K562 (cell line): Measurements from ENCODE around the gene MVD. TPM values are rescaled to one million over a fixed set of nuclear protein-coding genes. Genes with fewer than 3 reads are reported as not detected.

Experiments
- CBFA2T2 ChIP-seq: fragments of 450-650 bp; conservative IDR thresholded peaks from 2 replicates; pipeline ENCODE4 v1.6.1; 2017; ENCODE audit warnings: mild to moderate bottlenecking
- CLOCK ChIP-seq: fragments of 250-450 bp; sonication (Bioruptor Pico); IDR thresholded peaks from 2 replicates; pipeline ENCODE4 v1.4.0; 2020; ENCODE audit warnings: mild to moderate bottlenecking, moderate library complexity, borderline replicate concordance
- ERF ChIP-seq: fragments of 450-650 bp; formaldehyde crosslinking; IDR thresholded peaks from 2 replicates; pipeline ENCODE4 v1.4.0; 2020; ENCODE audit warnings: mild to moderate bottlenecking, mixed read lengths
- FOXJ2 ChIP-seq: fragments of 200-800 bp; sonication (Bioruptor generic); IDR thresholded peaks from 2 replicates; pipeline ENCODE4 v1.6.1; 2016; ENCODE audit warnings: missing genetic modification characterization, missing compliant biosample characterization
- FOXK1 ChIP-seq: sonication (generic); formaldehyde crosslinking; IDR thresholded peaks from 2 replicates; pipeline ENCODE4 v1.8.0; 2022; ENCODE audit warnings: missing genetic modification reagents, mild to moderate bottlenecking, borderline replicate concordance
- HDAC8 ChIP-seq: fragments of 450-650 bp; IDR thresholded peaks from 2 replicates; pipeline ENCODE4 v1.6.1; 2016; ENCODE audit warnings: mild to moderate bottlenecking, missing genetic modification characterization, moderate library complexity, missing compliant biosample characterization
- IRF1 ChIP-seq: sonication (generic); formaldehyde crosslinking; IDR thresholded peaks from 2 replicates; pipeline ENCODE4 v1.8.0; 2022; ENCODE audit warnings: missing genetic modification reagents, mild to moderate bottlenecking, borderline replicate concordance
- MCM2 ChIP-seq: fragments of 450-650 bp; IDR thresholded peaks from 2 replicates; pipeline ENCODE4 v1.6.1; 2017; ENCODE audit warnings: low read depth, mild to moderate bottlenecking
- NEUROD1 ChIP-seq: fragments of 150-350 bp; IDR thresholded peaks from 2 replicates; pipeline ENCODE4 v1.6.1; 2014; ENCODE audit warnings: borderline replicate concordance, low read length, low read depth; ENCODE audit not compliant: partially characterized antibody
- NFXL1 ChIP-seq: fragments of 450-650 bp; formaldehyde crosslinking; IDR thresholded peaks from 2 replicates; pipeline ENCODE4 v1.4.0; 2021; ENCODE audit warnings: mild to moderate bottlenecking
- PHB ChIP-seq: fragments of 250-450 bp; sonication (Bioruptor Pico); IDR thresholded peaks from 2 replicates; pipeline ENCODE4 v1.5.0; 2021
- RBM39 ChIP-seq: fragments of 200-400 bp; formaldehyde crosslinking; optimal IDR thresholded peaks from 2 replicates; pipeline ENCODE3; 2018; ENCODE audit warnings: low read depth, low read length
- RNF219 ChIP-seq: fragments of 250-450 bp; sonication (Bioruptor Pico); IDR thresholded peaks from 2 replicates; pipeline ENCODE4 v1.5.0; 2022; ENCODE audit warnings: mild to moderate bottlenecking
- SRSF1 ChIP-seq: fragments of 200-400 bp; formaldehyde crosslinking; IDR thresholded peaks from 2 replicates; pipeline ENCODE4 v1.6.1; 2017; ENCODE audit warnings: mild to moderate bottlenecking, low read depth, low read length, moderate library complexity
- ZBTB34 ChIP-seq: fragments of 250-450 bp; sonication (Bioruptor Pico); IDR thresholded peaks from 2 replicates; pipeline ENCODE4 v1.8.0; 2021; ENCODE audit warnings: mild to moderate bottlenecking, moderate library complexity
- ZC3H11A ChIP-seq: IDR thresholded peaks from 2 replicates; pipeline ENCODE4 v1.6.1; 2012; ENCODE audit warnings: low read depth, low read length, improper control_type of control experiment
- ZFP36 ChIP-seq: fragments of 150-350 bp; IDR thresholded peaks from 2 replicates; pipeline ENCODE4 v1.6.1; 2018; ENCODE audit warnings: low read length, low read depth; ENCODE audit not compliant: partially characterized antibody
- ZFX ChIP-seq: sonication (generic); formaldehyde crosslinking; IDR thresholded peaks from 2 replicates; pipeline ENCODE4 v1.8.0; 2022; ENCODE audit warnings: mild to moderate bottlenecking, missing genetic modification reagents, moderate library complexity
- ZZZ3 ChIP-seq: fragments of 450-650 bp; IDR thresholded peaks from 2 replicates; pipeline ENCODE4 v1.6.1; 2016; ENCODE audit warnings: antibody characterized with exemption, mild to moderate bottlenecking, moderate library complexity
- polyA plus RNA-seq, 8 experiments: library from polyadenylated mRNA; depleted of rRNA in 4 of 8; stranded (reverse) in 5 of 8; unstranded in 3 of 8; fragments of >200 nt; fragmentation: Nextera tagmentation in 2 of 8; fragmentation: Illumina TruSeq in 1 of 8; extraction: Ambion mirVana in 2 of 8; extraction: Trizol in 1 of 8; gene quantifications; 2 replicates each; pipeline versions ENCODE4 v1.2.1 to v1.2.3, GENCODE V29; 2011 to 2014; ENCODE audit warnings: inconsistent platforms in 1 of 8, missing spikeins in 1 of 8
- total RNA-seq, 7 experiments: library from RNA; depleted of rRNA in 6 of 7; stranded (reverse); fragments of >200 nt in 6 of 7; fragmentation: Illumina TruSeq in 2 of 7; extraction: Trizol in 2 of 7; gene quantifications; 2 replicates each; pipeline versions ENCODE4 v1.2.1 to v1.2.3, GENCODE V29; 2011 to 2021; ENCODE audit warnings: low replicate concordance in 1 of 7

Gene MVD
- total and polyA plus RNA-seq, 9 of the 15 experiments (the other 6 are each of a cell fraction or from before 2014, with no cell fraction given) = 12.2 to 141 (median 45.3) TPM

DNA sequence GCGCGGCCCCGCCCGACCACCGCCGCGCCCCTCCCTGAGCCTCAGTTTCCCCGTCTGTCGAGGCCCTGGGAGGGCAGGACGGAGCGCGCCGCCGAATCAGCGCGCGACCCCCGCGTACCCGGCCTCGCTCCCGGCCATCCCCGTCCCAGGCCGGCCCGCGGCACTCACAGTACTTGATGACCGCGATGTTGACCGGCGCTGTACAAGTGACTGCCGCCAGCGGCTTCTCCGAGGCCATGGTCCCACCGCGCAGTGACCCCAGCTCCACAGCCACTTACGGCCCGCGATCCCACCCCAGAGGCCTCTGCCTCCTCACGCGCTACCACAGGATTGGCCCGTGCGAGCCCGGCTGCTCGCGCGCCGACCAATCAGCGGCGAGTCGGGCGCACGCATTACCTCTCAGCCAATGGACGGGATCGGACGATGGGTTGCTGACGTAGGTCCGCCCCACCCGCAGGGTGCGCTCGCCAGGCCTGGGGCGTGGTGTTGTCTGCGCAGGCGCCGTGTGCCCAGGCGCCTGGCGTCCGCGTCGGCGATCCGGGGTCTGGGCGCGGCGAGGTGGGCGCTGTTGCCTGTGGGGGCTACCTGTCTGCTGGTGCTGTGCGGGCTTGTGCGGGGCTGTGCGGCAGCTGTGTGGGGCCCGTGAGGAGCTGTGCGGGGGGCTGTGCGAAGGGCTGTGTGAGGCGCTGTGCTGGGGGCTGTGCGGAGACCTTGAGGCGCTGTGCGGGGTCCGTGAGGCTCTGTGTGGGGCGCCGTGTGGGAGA, at the start of gene MVD (continued):
- TF ChIP-seq CLOCK (CRISPR knock-in tag) (no peak), ZBTB34 (CRISPR knock-in tag) (no peak), ZZZ3 (no peak), HDAC8 (tag) (no peak), IRF1 (no peak), CBFA2T2 (no peak), ZFP36 (no peak), NFXL1 (CRISPR knock-in tag) (no peak), RNF219 (CRISPR knock-in tag) (no peak), RBM39 (no peak), ZC3H11A (no peak), NEUROD1 (peak; percentile 95), ERF (peak; percentile 52; the same call in 1 of the 2 replicates), SRSF1 (no peak), ZFX (CRISPR knock-in tag) (peak; percentile 78), PHB (no peak), FOXK1 (no peak), FOXJ2 (no peak), MCM2 (no peak)
